Liver (tissue), 2 donors: ENCODE data around the gene DISP3.

Experiments
- TAF1 ChIP-seq: conservative IDR thresholded peaks from 2 replicates; pipeline ENCODE4 v1.6.1; 2016; ENCODE audit warnings: antibody characterized with exemption, mild to moderate bottlenecking
- TF ChIP-seq, protein P1 (sequence below): IDR thresholded peaks from 2 replicates; pipeline ENCODE4 v1.6.1; 2016; ENCODE audit warnings: antibody characterized with exemption, mild to moderate bottlenecking
- donor health status: healthy.

DNA sequence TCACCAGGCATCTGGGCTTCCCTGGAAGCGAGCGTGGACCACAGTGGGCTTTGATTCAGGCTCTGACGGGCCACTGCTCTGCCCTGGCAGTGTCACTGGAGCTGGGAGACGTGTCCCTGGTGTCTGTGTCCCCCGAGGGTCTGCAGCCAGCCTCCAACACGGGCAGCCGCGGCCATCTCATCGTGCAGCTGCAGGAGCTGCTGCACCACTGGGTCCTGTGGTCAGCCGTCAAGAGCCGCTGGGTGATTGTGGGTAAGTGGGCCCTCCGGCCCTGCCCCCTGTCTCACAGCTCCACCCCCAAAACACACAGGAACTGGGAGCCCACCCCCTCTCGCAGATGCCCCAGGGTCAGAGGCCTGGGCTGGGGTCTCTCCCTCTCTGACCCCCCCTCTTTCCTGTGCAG is 40.7 kb downstream of the DISP3 start:
- TF ChIP-seq TAF1 = no peak
- TF ChIP-seq, protein P1, sequence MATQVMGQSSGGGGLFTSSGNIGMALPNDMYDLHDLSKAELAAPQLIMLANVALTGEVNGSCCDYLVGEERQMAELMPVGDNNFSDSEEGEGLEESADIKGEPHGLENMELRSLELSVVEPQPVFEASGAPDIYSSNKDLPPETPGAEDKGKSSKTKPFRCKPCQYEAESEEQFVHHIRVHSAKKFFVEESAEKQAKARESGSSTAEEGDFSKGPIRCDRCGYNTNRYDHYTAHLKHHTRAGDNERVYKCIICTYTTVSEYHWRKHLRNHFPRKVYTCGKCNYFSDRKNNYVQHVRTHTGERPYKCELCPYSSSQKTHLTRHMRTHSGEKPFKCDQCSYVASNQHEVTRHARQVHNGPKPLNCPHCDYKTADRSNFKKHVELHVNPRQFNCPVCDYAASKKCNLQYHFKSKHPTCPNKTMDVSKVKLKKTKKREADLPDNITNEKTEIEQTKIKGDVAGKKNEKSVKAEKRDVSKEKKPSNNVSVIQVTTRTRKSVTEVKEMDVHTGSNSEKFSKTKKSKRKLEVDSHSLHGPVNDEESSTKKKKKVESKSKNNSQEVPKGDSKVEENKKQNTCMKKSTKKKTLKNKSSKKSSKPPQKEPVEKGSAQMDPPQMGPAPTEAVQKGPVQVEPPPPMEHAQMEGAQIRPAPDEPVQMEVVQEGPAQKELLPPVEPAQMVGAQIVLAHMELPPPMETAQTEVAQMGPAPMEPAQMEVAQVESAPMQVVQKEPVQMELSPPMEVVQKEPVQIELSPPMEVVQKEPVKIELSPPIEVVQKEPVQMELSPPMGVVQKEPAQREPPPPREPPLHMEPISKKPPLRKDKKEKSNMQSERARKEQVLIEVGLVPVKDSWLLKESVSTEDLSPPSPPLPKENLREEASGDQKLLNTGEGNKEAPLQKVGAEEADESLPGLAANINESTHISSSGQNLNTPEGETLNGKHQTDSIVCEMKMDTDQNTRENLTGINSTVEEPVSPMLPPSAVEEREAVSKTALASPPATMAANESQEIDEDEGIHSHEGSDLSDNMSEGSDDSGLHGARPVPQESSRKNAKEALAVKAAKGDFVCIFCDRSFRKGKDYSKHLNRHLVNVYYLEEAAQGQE = no peak
